GM12878 (cell line): ENCODE data around the gene GNG12. TPM values are rescaled to one million over a fixed set of nuclear protein-coding genes. Genes with fewer than 3 reads are reported as not detected.

ENCODE experiments used
- ATAC-seq: fragments of 200-7000 bp; cut with Tn5 transposase; 3 replicates; pipeline ENCODE4 v1.9.1; 2020; ENCODE audit warnings: mild to moderate bottlenecking, moderate library complexity
- BruUV-seq: library from RNA; stranded (reverse); fragments of 400-500 nt; replicated peaks from 2 replicates; lab custom pipeline; 2021; lab: Mats Ljungman, UMichigan
- CTCF ChIA-PET: fragments of 300-600 bp; sonication (Branson Sonifier 250); formaldehyde crosslinking; extraction: SDS; loops from one replicate; lab custom pipeline; 2021; ENCODE audit warnings: inconsistent platforms; lab: Yijun Ruan, JAX
- POLR2A ChIA-PET: fragments of 350-600 bp; formaldehyde crosslinking; extraction: SDS; loops from one replicate; lab custom pipeline; 2021; ENCODE audit warnings: inconsistent platforms; lab: Charles Lee
- RAD21 ChIA-PET: fragments of 300-600 bp; sonication (Branson Sonifier 250); formaldehyde crosslinking; loops from one replicate; lab custom pipeline; 2023; ENCODE audit warnings: antibody characterized with exemption; ENCODE audit not compliant: unreplicated experiment; lab: Charles Lee
- SMC1A ChIA-PET: fragments of 300-600 bp; sonication (Branson Sonifier 250); formaldehyde crosslinking; loops from one replicate; lab custom pipeline; 2023; ENCODE audit not compliant: unreplicated experiment, uncharacterized antibody; lab: Charles Lee
- DNase-seq: peaks from one replicate; pipeline ENCODE4 v3.0.0-alpha.2; 2011; ENCODE audit warnings: low read depth, low spot score
- FAIRE-seq: peaks from 3 replicates; lab custom pipeline; 2011; peaks lifted over from hg19 to GRCh38; lab: Jason Lieb, UNC
- H2AFZ ChIP-seq: 2 replicates; pipeline ENCODE4 v1.6.0; 2011; ENCODE audit warnings: low read depth, low read length, control low read depth; ENCODE audit not compliant: control insufficient read depth
- H3K27ac ChIP-seq: 2 replicates; pipeline ENCODE4 v1.5.1; 2011; ENCODE audit warnings: control low read depth; ENCODE audit not compliant: control insufficient read depth, insufficient read depth
- H3K27me3 ChIP-seq, 2 experiments: replicated peaks in 1 of 2; 2 replicates each; pipeline versions ENCODE4 v1.6.0 to v1.6.1; 2011; ENCODE audit warnings: low read length in 1 of 2; ENCODE audit not compliant: control insufficient read depth in 2 of 2, insufficient read depth in 2 of 2
- H3K36me3 ChIP-seq, 2 experiments: 2 replicates each; pipeline ENCODE4 v1.5.1; 2011; ENCODE audit warnings: low read length in 1 of 2; ENCODE audit not compliant: control insufficient read depth in 2 of 2, insufficient read depth in 2 of 2
- H3K4me1 ChIP-seq: 2 replicates; pipeline ENCODE4 v1.6.1; 2011; ENCODE audit warnings: mild to moderate bottlenecking, low read length, moderate library complexity, mixed read lengths; ENCODE audit not compliant: control insufficient read depth, insufficient read depth
- H3K4me2 ChIP-seq: 2 replicates; pipeline ENCODE4 v1.6.0; 2011; ENCODE audit warnings: control low read depth; ENCODE audit not compliant: control insufficient read depth, insufficient read depth
- H3K4me3 ChIP-seq: fragments of 200-600 bp; sonication (generic); 2 replicates; pipeline ENCODE4 v1.5.1; 2016
- H3K79me2 ChIP-seq: 2 replicates; pipeline ENCODE4 v1.6.0; 2011; ENCODE audit warnings: low read length; ENCODE audit not compliant: control insufficient read depth, insufficient read depth
- H3K9ac ChIP-seq: 2 replicates; pipeline ENCODE4 v1.8.0; 2011; ENCODE audit warnings: low read length, control low read depth, mixed read lengths; ENCODE audit not compliant: control insufficient read depth, insufficient read depth
- H3K9me3 ChIP-seq: replicated peaks from 3 replicates; pipeline ENCODE4 v1.5.1; 2011; ENCODE audit warnings: mild to moderate bottlenecking, low read length; ENCODE audit not compliant: control insufficient read depth, insufficient read depth
- H4K20me1 ChIP-seq: 2 replicates; pipeline ENCODE4 v1.6.0; 2011; ENCODE audit not compliant: control insufficient read depth, insufficient read depth
- BCL3 ChIP-seq: IDR thresholded peaks from 2 replicates; pipeline ENCODE4 v1.6.1; 2011; ENCODE audit warnings: borderline replicate concordance, low read depth, mild to moderate bottlenecking, moderate library complexity, low read length; ENCODE audit not compliant: insufficient read depth, poor library complexity, severe bottlenecking
- CBFB ChIP-seq: IDR thresholded peaks from 2 replicates; pipeline ENCODE4 v1.6.1; 2016; ENCODE audit warnings: antibody characterized with exemption, low read depth
- CBX5 ChIP-seq: sonication (generic); IDR thresholded peaks from 2 replicates; pipeline ENCODE4 v1.6.1; 2016; ENCODE audit warnings: low read depth, moderate library complexity, mild to moderate bottlenecking, inconsistent platforms
- CEBPB ChIP-seq, 2 experiments: fragments of 150-350 bp in 1 of 2; IDR thresholded peaks; 2 replicates each; pipeline ENCODE4 v1.6.1; 2012 to 2014; ENCODE audit warnings: low read depth in 2 of 2, low read length in 2 of 2, borderline replicate concordance in 1 of 2, inconsistent platforms in 1 of 2
- CHD1 ChIP-seq: IDR thresholded peaks from 2 replicates; pipeline ENCODE4 v1.6.1; 2012; ENCODE audit warnings: low read depth, low read length, improper control_type of control experiment
- GATAD2B ChIP-seq: fragments of 450-650 bp; conservative IDR thresholded peaks from 2 replicates; pipeline ENCODE4 v1.6.1; 2017; ENCODE audit warnings: low read depth, mild to moderate bottlenecking, moderate library complexity
- HCFC1 ChIP-seq: fragments of 150-350 bp; IDR thresholded peaks from 2 replicates; pipeline ENCODE4 v1.6.1; 2014; ENCODE audit warnings: low read length
- HDAC2 ChIP-seq: fragments of 200-600 bp; sonication (generic); IDR thresholded peaks from 2 replicates; pipeline ENCODE4 v1.6.1; 2017
- IRF5 ChIP-seq: fragments of 450-650 bp; IDR thresholded peaks from 2 replicates; pipeline ENCODE4 v1.6.1; 2017; ENCODE audit warnings: borderline replicate concordance
- LARP7 ChIP-seq: fragments of 450-650 bp; IDR thresholded peaks from 2 replicates; pipeline ENCODE4 v1.6.1; 2017; ENCODE audit warnings: mild to moderate bottlenecking
- SREBF1 ChIP-seq: IDR thresholded peaks from 2 replicates; pipeline ENCODE4 v1.6.1; 2012; ENCODE audit warnings: mild to moderate bottlenecking, low read length
- TCF7 ChIP-seq: IDR thresholded peaks from 2 replicates; pipeline ENCODE4 v1.6.1; 2014; ENCODE audit warnings: antibody characterized with exemption, borderline replicate concordance
- USF2 ChIP-seq: IDR thresholded peaks from 2 replicates; pipeline ENCODE4 v1.6.1; 2011; ENCODE audit warnings: low read depth, low read length, improper control_type of control experiment, borderline replicate concordance
- YBX1 ChIP-seq: fragments of 450-650 bp; IDR thresholded peaks from 2 replicates; pipeline ENCODE4 v1.6.1; 2016; ENCODE audit warnings: antibody characterized with exemption
- ZNF217 ChIP-seq: fragments of 450-650 bp; IDR thresholded peaks from 2 replicates; pipeline ENCODE4 v1.6.1; 2017; ENCODE audit warnings: antibody characterized with exemption, mild to moderate bottlenecking
- WGBS: methylation state at CpG from one replicate; pipeline ENCODE4 v1.1.6; 2016; ENCODE audit warnings: low lambda C conversion rate; ENCODE audit not compliant: insufficient replicate concordance, insufficient coverage; ENCODE audit errors: missing lambda C conversion rate; 5-methylcytosine and 5-hydroxymethylcytosine counted together
- in situ Hi-C: fragments of 300-500 bp; cut with MboI; formaldehyde crosslinking; loops from 9 replicates; pipeline ENCODE4 v1.14.3; 2018; ENCODE audit warnings: mixed read lengths
- intact Hi-C: fragments of 100-400 bp; cut with micrococcal nuclease; formaldehyde crosslinking; loops from one replicate; pipeline ENCODE4 v1.14.2; 2022; ENCODE audit not compliant: unreplicated experiment
- polyA plus RNA-seq, 11 experiments: library from polyadenylated mRNA; depleted of rRNA in 4 of 11; unstranded in 6 of 11; stranded (reverse) in 5 of 11; fragments of >200 nt; fragmentation: Nextera tagmentation in 4 of 11; fragmentation: Illumina TruSeq in 1 of 11; extraction: Ambion mirVana in 4 of 11; extraction: Trizol in 1 of 11; gene quantifications; 1 replicate in 1 of 11; 2 replicates in 10 of 11; pipeline versions ENCODE4 v1.2.1 to v1.2.3, GENCODE V29; 2011 to 2016; ENCODE audit warnings: inconsistent platforms in 2 of 11, missing spikeins in 2 of 11, low read depth in 1 of 11
- total RNA-seq, 4 experiments: library from RNA; depleted of rRNA in 3 of 4; stranded (reverse); fragments of >200 nt in 3 of 4; fragmentation: Illumina TruSeq in 1 of 4; extraction: Trizol in 1 of 4; gene quantifications; 2 replicates each; pipeline versions ENCODE4 v1.2.1 to v1.2.3, GENCODE V29; 2013 to 2021
- TF ChIP-seq, protein P1 (sequence below): IDR thresholded peaks from 2 replicates; pipeline ENCODE4 v1.6.1; 2012; ENCODE audit warnings: low read depth, low read length, improper control_type of control experiment
- TF ChIP-seq, protein P2 (sequence below): fragments of 450-650 bp; formaldehyde crosslinking; IDR thresholded peaks from 2 replicates; pipeline ENCODE4 v1.4.0; 2022; ENCODE audit warnings: mild to moderate bottlenecking, moderate library complexity

The GNG12 gene
- total and polyA plus RNA-seq, 10 of the 15 experiments (the other 5 are each of a cell fraction or from before 2014, with no cell fraction given), result 0.22 to 32.8 (median 0.35) TPM

- TF ChIP-seq CEBPB (IDR thresholded peaks at IDR 0.05; ENCODE audit: borderline replicate concordance in 1 of 2, low read depth in 2 of 2, low read length in 2 of 2), result no peak
- no peak for TF ChIP-seq HCFC1
- TF ChIP-seq CBFB, result no peak
- no peak for TF ChIP-seq USF2
- TF ChIP-seq, protein P1, sequence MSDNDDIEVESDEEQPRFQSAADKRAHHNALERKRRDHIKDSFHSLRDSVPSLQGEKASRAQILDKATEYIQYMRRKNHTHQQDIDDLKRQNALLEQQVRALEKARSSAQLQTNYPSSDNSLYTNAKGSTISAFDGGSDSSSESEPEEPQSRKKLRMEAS, result no peak
Observed at GRCh38 chr1:67752306-67752705, 81.0 kb downstream of the GNG12 start (continued).

DNA sequence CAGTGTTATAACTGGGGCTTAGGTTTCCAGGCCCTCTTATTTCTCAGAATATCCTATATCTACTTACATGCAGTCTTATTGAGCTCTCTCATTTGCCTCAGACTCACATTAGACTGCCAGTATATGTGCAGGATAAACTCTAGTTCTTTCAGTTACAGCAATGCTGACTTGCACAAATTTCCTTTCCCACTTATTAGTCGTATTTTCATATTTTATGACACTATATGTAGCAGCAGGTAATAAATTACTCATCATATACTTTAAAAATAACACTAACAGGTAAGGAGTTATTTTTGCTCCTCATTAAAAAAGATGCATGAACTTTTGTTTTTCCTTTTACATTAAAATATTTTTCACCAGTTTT is 82.6 kb downstream of the GNG12 start:
- RAD21 ChIA-PET, result interaction anchor here (1.2 to 12.6 kb wide), 5 partner anchors 10 to 189 kb away, joined by 3 to 225 read pairs (median 8); partner anchors contain the start of gene GADD45A
- no peak for DNase-seq
- no peak overlapping the region for H3K9ac ChIP-seq
- peaks cover 28% of the 10 kb centered on the region for H3K4me1 ChIP-seq
- H3K79me2 ChIP-seq, result no peaks in the 10 kb centered on the region
- no peak for ATAC-seq
- no peak overlapping the region for H3K27ac ChIP-seq
- no peak overlapping the region for H3K4me2 ChIP-seq
- no peaks in the 10 kb centered on the region for H3K9me3 ChIP-seq
- in situ Hi-C loops (loop anchor here (10.0 kb wide), 1 partner anchor 416 kb away; no protein-coding TSS in a partner anchor), intact Hi-C loops (no loop called here)
- 0% methylated on average over 1 of the region's 1 CpG for WGBS
- SMC1A ChIA-PET, result interaction anchor here (1.2 to 14.1 kb wide), 6 partner anchors 8 to 80 kb away, joined by 3 to 227 read pairs (median 27); partner anchors contain the start of gene GADD45A
- H4K20me1 ChIP-seq, result no peaks in the 10 kb centered on the region
- no peaks in the 10 kb centered on the region for H3K36me3 ChIP-seq
- FAIRE-seq, result no peak
- POLR2A ChIA-PET, result interaction anchor here (1.4 to 2.8 kb wide), 2 partner anchors 9 to 18 kb away, joined by 4 to 9 read pairs; no protein-coding TSS in a partner anchor
- no peaks in the 10 kb centered on the region for H3K27me3 ChIP-seq
- H3K4me3 ChIP-seq, result no peak overlapping the region
- no TSS peak for BruUV-seq
- no peak overlapping the region for H2AFZ ChIP-seq
- CTCF ChIA-PET, result interaction anchor here (1.0 to 5.5 kb wide), 5 partner anchors 9 to 215 kb away, joined by 3 to 39 read pairs (median 4); no protein-coding TSS in a partner anchor
- TF ChIP-seq IRF5, result no peak
- TF ChIP-seq CHD1, result no peak
- no peak for TF ChIP-seq LARP7
- no peak for TF ChIP-seq CEBPB (IDR thresholded peaks at IDR 0.05; ENCODE audit: borderline replicate concordance in 1 of 2, low read depth in 2 of 2, low read length in 2 of 2)
- no peak for TF ChIP-seq CBX5
- no peak for TF ChIP-seq SREBF1
- TF ChIP-seq TCF7, result no peak
- TF ChIP-seq HDAC2, result no peak
- TF ChIP-seq BCL3, result no peak
- no peak for TF ChIP-seq ZNF217
- TF ChIP-seq, protein P2, sequence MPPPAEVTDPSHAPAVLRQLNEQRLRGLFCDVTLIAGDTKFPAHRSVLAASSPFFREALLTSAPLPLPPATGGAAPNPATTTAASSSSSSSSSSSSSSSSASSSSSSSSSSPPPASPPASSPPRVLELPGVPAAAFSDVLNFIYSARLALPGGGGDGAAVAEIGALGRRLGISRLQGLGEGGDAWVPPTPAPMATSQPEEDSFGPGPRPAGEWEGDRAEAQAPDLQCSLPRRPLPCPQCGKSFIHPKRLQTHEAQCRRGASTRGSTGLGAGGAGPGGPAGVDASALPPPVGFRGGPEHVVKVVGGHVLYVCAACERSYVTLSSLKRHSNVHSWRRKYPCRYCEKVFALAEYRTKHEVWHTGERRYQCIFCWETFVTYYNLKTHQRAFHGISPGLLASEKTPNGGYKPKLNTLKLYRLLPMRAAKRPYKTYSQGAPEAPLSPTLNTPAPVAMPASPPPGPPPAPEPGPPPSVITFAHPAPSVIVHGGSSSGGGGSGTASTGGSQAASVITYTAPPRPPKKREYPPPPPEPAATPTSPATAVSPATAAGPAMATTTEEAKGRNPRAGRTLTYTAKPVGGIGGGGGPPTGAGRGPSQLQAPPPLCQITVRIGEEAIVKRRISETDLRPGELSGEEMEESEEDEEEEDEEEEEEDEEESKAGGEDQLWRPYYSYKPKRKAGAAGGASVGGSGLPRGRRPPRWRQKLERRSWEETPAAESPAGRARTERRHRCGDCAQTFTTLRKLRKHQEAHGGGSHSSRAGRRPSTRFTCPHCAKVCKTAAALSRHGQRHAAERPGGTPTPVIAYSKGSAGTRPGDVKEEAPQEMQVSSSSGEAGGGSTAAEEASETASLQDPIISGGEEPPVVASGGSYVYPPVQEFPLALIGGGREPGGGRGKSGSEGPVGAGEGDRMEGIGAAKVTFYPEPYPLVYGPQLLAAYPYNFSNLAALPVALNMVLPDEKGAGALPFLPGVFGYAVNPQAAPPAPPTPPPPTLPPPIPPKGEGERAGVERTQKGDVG (CRISPR knock-in tag), result no peak
- TF ChIP-seq YBX1, result no peak
- no peak for TF ChIP-seq GATAD2B
